Vagina (tissue), 2 donors: ENCODE measurements around the gene CERS1.

Experiments
- CTCF ChIP-seq, 3 experiments: fragments of 450-650 bp in 2 of 3; fragments of 200-600 bp in 1 of 3; sonication (generic) in 1 of 3; IDR thresholded peaks; one replicate each; pipeline ENCODE4 v1.5.1; 2017 to 2019; ENCODE audit warnings: antibody characterized with exemption in 3 of 3, mild to moderate bottlenecking in 2 of 3, moderate library complexity in 2 of 3
- POLR2A ChIP-seq, 2 donors: fragments of 450-650 bp; IDR thresholded peaks; one replicate each; pipeline ENCODE4 v1.6.1; 2017; ENCODE audit warnings: antibody characterized with exemption in 2 of 2, mild to moderate bottlenecking in 2 of 2, moderate library complexity in 2 of 2
- POLR2AphosphoS5 ChIP-seq, 2 donors: sonication (generic); formaldehyde crosslinking; IDR thresholded peaks; one replicate each; pipeline ENCODE4 v1.9.0; 2017; ENCODE audit warnings: antibody characterized with exemption in 2 of 2, mild to moderate bottlenecking in 2 of 2, low read depth in 1 of 2; ENCODE audit not compliant: insufficient read depth in 1 of 2

- no peak for TF ChIP-seq CTCF (IDR thresholded peaks at IDR 0.05)
- TF ChIP-seq POLR2A (IDR thresholded peaks at IDR 0.05): no peak
- no peak for TF ChIP-seq POLR2AphosphoS5 (IDR thresholded peaks at IDR 0.05; ENCODE audit: insufficient read depth in 1 of 2, low read depth in 1 of 2)
These were observed 27.5 kb downstream of the CERS1 start for GRCh38 chr19:18868380-18869022.
